Tibial nerve (tissue), 3 donors: ENCODE results near the gene ING3.

Experiments used
- POLR2A ChIP-seq, 2 donors: fragments of 450-650 bp; IDR thresholded peaks; one replicate each; pipeline ENCODE4 v1.6.1; 2017; ENCODE audit warnings: antibody characterized with exemption in 2 of 2, mild to moderate bottlenecking in 2 of 2, moderate library complexity in 2 of 2
- TF ChIP-seq, protein P1 (sequence below), 5 experiments: fragments of 200-600 bp in 3 of 5; fragments of 450-650 bp in 2 of 5; sonication (generic) in 3 of 5; IDR thresholded peaks; one replicate each; pipeline ENCODE4 v1.5.1; 2016 to 2019; ENCODE audit warnings: antibody characterized with exemption in 5 of 5, mild to moderate bottlenecking in 3 of 5, moderate library complexity in 2 of 5

GRCh38 chr7:120960714-120961113, 10.1 kb downstream of the ING3 start:
- TF ChIP-seq, protein P1, sequence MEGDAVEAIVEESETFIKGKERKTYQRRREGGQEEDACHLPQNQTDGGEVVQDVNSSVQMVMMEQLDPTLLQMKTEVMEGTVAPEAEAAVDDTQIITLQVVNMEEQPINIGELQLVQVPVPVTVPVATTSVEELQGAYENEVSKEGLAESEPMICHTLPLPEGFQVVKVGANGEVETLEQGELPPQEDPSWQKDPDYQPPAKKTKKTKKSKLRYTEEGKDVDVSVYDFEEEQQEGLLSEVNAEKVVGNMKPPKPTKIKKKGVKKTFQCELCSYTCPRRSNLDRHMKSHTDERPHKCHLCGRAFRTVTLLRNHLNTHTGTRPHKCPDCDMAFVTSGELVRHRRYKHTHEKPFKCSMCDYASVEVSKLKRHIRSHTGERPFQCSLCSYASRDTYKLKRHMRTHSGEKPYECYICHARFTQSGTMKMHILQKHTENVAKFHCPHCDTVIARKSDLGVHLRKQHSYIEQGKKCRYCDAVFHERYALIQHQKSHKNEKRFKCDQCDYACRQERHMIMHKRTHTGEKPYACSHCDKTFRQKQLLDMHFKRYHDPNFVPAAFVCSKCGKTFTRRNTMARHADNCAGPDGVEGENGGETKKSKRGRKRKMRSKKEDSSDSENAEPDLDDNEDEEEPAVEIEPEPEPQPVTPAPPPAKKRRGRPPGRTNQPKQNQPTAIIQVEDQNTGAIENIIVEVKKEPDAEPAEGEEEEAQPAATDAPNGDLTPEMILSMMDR (IDR thresholded peaks at IDR 0.05), result no peak
- no peak for TF ChIP-seq POLR2A (IDR thresholded peaks at IDR 0.05)
